ENCODE data around the gene GABRG3.

The GABRG3 gene
- 0 reads per million in 3 donors for total RNA-seq

- H3K27ac ChIP-seq (ENCODE audit: insufficient read depth, low read length, poor library complexity, severe bottlenecking): no peak within 1 kb of the TSS
- peaks cover 3% of the 10 kb centered on the region for H3K27me3 ChIP-seq (replicated peaks; ENCODE audit: control insufficient read depth, insufficient read depth, low read length, poor library complexity, severe bottlenecking)
- no peaks in the 10 kb centered on the region for H3K36me3 ChIP-seq (ENCODE audit: control insufficient read depth, insufficient read depth, low read length)
- DNase-seq: no peak
- H3K4me1 ChIP-seq (ENCODE audit: control insufficient read depth, insufficient read depth, low read length, poor library complexity, severe bottlenecking): no peaks in the 10 kb centered on the region
- H3K4me3 ChIP-seq (ENCODE audit: insufficient read depth, low read depth, low read length, poor library complexity, severe bottlenecking): no peak within 1 kb of the TSS
- H3K9me3 ChIP-seq (ENCODE audit: control insufficient read depth, low read length): no peaks in the 10 kb centered on the region
Measured at GRCh38 chr15:26970712-26971210, at the start of gene GABRG3. Gene GABRG3, plus strand, starts transcription at chr15:26971181.

DNA sequence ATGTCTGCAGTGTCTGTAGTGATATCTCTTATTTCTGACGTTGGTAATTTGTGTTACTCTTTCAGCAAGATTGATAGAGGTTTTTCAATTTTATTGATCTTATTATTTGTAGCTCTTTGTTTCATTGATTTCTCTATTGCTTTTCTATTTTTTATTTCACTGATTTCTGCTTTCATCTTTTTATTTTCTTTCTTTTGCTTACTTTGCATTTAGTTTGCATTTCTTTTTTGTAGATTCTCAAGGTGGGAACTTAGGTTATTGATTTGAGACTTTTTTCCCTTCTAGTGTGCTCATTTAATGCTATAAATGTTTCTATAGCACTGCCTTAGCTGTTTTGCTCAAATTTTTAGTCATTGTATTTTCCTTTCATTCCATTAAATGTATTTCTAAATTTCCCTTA lies 49.5 kb upstream of the GABRG3 start:
- Histone ChIP-seq H3K4me1 (ENCODE audit: control insufficient read depth, insufficient read depth, low read length, poor library complexity, severe bottlenecking) (no peaks in the 10 kb centered on the region), H3K9me3 (ENCODE audit: control insufficient read depth, low read length) (no peaks in the 10 kb centered on the region), H3K36me3 (ENCODE audit: control insufficient read depth, insufficient read depth, low read length) (no peaks in the 10 kb centered on the region), H3K4me3 (ENCODE audit: insufficient read depth, low read depth, low read length, poor library complexity, severe bottlenecking) (no peak overlapping the region), H3K27me3 (replicated peaks; ENCODE audit: control insufficient read depth, insufficient read depth, low read length, poor library complexity, severe bottlenecking) (no peaks in the 10 kb centered on the region), H3K27ac (ENCODE audit: insufficient read depth, low read length, poor library complexity, severe bottlenecking) (no peak overlapping the region)
- no peak for DNase-seq

DNA sequence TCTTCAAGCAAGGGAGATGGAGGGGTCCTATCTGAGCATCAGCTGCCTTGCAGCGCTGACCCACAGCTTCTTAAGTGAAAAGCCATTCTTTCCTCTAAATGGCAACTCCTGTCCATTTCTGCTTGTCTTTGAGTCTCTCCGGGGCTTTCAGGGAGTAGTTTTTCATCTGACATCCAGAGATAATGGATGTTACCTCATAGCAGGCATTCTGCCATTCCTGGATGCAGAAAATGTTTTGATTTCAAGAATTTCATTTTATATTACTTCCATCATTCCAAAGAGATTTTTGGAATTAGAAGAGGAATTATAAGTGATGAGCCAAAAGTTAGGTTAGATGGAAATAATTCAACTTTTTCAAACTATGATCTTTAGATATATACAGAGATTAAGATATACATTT lies 44.9 kb upstream of the GABRG3 start:
- H3K4me1 ChIP-seq (ENCODE audit: control insufficient read depth, insufficient read depth, low read length, poor library complexity, severe bottlenecking): no peaks in the 10 kb centered on the region

GRCh38 chr15:26928051-26928450 lies 42.9 kb upstream of the GABRG3 start:
- H3K27me3 ChIP-seq (replicated peaks; ENCODE audit: control insufficient read depth, insufficient read depth, low read length, poor library complexity, severe bottlenecking): no peaks in the 10 kb centered on the region
- no peaks in the 10 kb centered on the region for H3K36me3 ChIP-seq (ENCODE audit: control insufficient read depth, insufficient read depth, low read length)
- no peak overlapping the region for H3K4me3 ChIP-seq (ENCODE audit: insufficient read depth, low read depth, low read length, poor library complexity, severe bottlenecking)
- DNase-seq: no peak
- no peak overlapping the region for H3K27ac ChIP-seq (ENCODE audit: insufficient read depth, low read length, poor library complexity, severe bottlenecking)
- H3K9me3 ChIP-seq (ENCODE audit: control insufficient read depth, low read length): no peaks in the 10 kb centered on the region
- H3K4me1 ChIP-seq (ENCODE audit: control insufficient read depth, insufficient read depth, low read length, poor library complexity, severe bottlenecking): no peaks in the 10 kb centered on the region

More for the DNA sequence above, 44.9 kb upstream of the GABRG3 start:
- no peaks in the 10 kb centered on the region for H3K36me3 ChIP-seq (ENCODE audit: control insufficient read depth, insufficient read depth, low read length)
- H3K27ac ChIP-seq (ENCODE audit: insufficient read depth, low read length, poor library complexity, severe bottlenecking): no peak overlapping the region
- H3K27me3 ChIP-seq (replicated peaks; ENCODE audit: control insufficient read depth, insufficient read depth, low read length, poor library complexity, severe bottlenecking): no peaks in the 10 kb centered on the region
- no peak overlapping the region for H3K4me3 ChIP-seq (ENCODE audit: insufficient read depth, low read depth, low read length, poor library complexity, severe bottlenecking)
- H3K9me3 ChIP-seq (ENCODE audit: control insufficient read depth, low read length): no peaks in the 10 kb centered on the region
- DNase-seq: no peak

DNA sequence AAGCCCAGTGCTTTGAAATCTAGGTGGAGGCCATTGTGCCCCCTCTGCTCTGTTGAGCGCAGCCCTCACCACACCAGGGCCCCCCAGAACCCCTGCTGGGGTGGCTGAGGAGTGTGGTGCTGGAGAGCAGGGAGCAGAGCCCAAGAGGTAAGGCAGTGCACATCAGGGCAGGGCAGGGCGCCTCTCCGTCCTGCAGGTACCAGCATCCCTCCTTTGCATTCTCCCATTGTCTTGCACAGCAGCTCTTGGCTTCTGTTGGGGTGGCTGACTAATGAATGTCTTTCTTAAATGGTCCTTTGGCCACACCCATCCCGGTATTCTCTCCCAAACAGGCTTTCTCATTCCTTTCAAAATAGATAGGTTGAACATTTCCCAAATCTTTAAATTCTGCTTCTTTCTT lies 41.4 kb upstream of the GABRG3 start:
- no peaks in the 10 kb centered on the region for H3K36me3 ChIP-seq (ENCODE audit: control insufficient read depth, insufficient read depth, low read length)
- no peaks in the 10 kb centered on the region for H3K9me3 ChIP-seq (ENCODE audit: control insufficient read depth, low read length)
- no peaks in the 10 kb centered on the region for H3K27me3 ChIP-seq (replicated peaks; ENCODE audit: control insufficient read depth, insufficient read depth, low read length, poor library complexity, severe bottlenecking)
- no peak for DNase-seq
- no peak overlapping the region for H3K4me3 ChIP-seq (ENCODE audit: insufficient read depth, low read depth, low read length, poor library complexity, severe bottlenecking)
- H3K4me1 ChIP-seq (ENCODE audit: control insufficient read depth, insufficient read depth, low read length, poor library complexity, severe bottlenecking): no peaks in the 10 kb centered on the region
- H3K27ac ChIP-seq (ENCODE audit: insufficient read depth, low read length, poor library complexity, severe bottlenecking): no peak overlapping the region

- H3K27ac ChIP-seq (ENCODE audit: insufficient read depth, low read length, poor library complexity, severe bottlenecking): no peak overlapping the region
- no peak for DNase-seq
- no peaks in the 10 kb centered on the region for H3K36me3 ChIP-seq (ENCODE audit: control insufficient read depth, insufficient read depth, low read length)
- H3K27me3 ChIP-seq (replicated peaks; ENCODE audit: control insufficient read depth, insufficient read depth, low read length, poor library complexity, severe bottlenecking): no peaks in the 10 kb centered on the region
- no peaks in the 10 kb centered on the region for H3K9me3 ChIP-seq (ENCODE audit: control insufficient read depth, low read length)
- H3K4me3 ChIP-seq (ENCODE audit: insufficient read depth, low read depth, low read length, poor library complexity, severe bottlenecking): no peak overlapping the region
- H3K4me1 ChIP-seq (ENCODE audit: control insufficient read depth, insufficient read depth, low read length, poor library complexity, severe bottlenecking): no peaks in the 10 kb centered on the region
Measured at GRCh38 chr15:26934848-26935247, 36.1 kb upstream of the GABRG3 start.

DNA sequence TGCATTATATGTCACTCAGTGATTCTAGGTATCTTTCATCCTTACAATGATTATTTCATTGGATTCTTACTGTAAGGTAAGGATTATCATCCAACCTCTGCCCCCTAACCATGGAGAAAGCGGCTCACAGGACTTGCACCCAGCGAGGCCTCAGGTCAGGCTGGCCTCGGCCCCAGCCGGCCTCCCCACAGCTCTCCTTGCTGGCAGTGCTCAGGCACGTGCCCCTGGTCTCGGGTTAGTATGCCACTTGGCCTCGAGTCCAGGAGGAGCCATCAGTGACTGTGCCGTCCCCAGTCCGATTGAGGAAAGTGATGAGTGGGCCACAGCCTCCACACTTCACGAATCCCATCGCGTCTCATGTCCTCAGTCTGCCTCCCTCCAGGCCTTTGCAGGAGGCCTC lies 35.7 kb upstream of the GABRG3 start:
- Histone ChIP-seq H3K4me1 (ENCODE audit: control insufficient read depth, insufficient read depth, low read length, poor library complexity, severe bottlenecking) (no peaks in the 10 kb centered on the region), H3K27ac (ENCODE audit: insufficient read depth, low read length, poor library complexity, severe bottlenecking) (no peak overlapping the region), H3K36me3 (ENCODE audit: control insufficient read depth, insufficient read depth, low read length) (no peaks in the 10 kb centered on the region), H3K9me3 (ENCODE audit: control insufficient read depth, low read length) (no peaks in the 10 kb centered on the region), H3K4me3 (ENCODE audit: insufficient read depth, low read depth, low read length, poor library complexity, severe bottlenecking) (no peak overlapping the region), H3K27me3 (replicated peaks; ENCODE audit: control insufficient read depth, insufficient read depth, low read length, poor library complexity, severe bottlenecking) (no peaks in the 10 kb centered on the region)
- DNase-seq: no peak

DNA sequence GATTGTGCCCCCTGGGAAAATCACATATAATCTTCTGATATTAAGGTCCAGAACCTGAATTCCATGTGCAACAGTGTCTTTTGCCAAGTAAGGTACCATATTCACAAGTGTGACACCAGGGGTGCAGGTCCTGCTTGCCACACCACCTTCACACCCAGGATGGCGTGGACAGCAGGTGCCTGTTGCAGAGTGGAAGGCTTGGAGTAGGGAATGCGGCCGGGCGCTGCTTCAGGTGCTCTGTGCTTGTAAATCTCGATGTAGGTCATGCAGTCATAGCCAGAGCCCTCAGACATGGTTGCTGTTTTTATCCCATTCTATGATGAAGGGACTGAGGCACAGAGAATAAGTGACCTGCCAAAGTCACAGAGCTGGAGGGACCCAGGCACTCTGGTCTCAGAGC lies 34.5 kb upstream of the GABRG3 start:
- H3K27me3 ChIP-seq (replicated peaks; ENCODE audit: control insufficient read depth, insufficient read depth, low read length, poor library complexity, severe bottlenecking): no peaks in the 10 kb centered on the region

GRCh38 chr15:26937134-26937533 lies 33.8 kb upstream of the GABRG3 start:
- Histone ChIP-seq H3K4me1 (ENCODE audit: control insufficient read depth, insufficient read depth, low read length, poor library complexity, severe bottlenecking) (no peaks in the 10 kb centered on the region), H3K9me3 (ENCODE audit: control insufficient read depth, low read length) (no peaks in the 10 kb centered on the region), H3K36me3 (ENCODE audit: control insufficient read depth, insufficient read depth, low read length) (no peaks in the 10 kb centered on the region), H3K4me3 (ENCODE audit: insufficient read depth, low read depth, low read length, poor library complexity, severe bottlenecking) (no peak overlapping the region), H3K27me3 (replicated peaks; ENCODE audit: control insufficient read depth, insufficient read depth, low read length, poor library complexity, severe bottlenecking) (no peaks in the 10 kb centered on the region), H3K27ac (ENCODE audit: insufficient read depth, low read length, poor library complexity, severe bottlenecking) (no peak overlapping the region)
- no peak for DNase-seq

More for the DNA sequence above, 34.5 kb upstream of the GABRG3 start:
- Histone ChIP-seq H3K27ac (ENCODE audit: insufficient read depth, low read length, poor library complexity, severe bottlenecking) (no peak overlapping the region), H3K9me3 (ENCODE audit: control insufficient read depth, low read length) (no peaks in the 10 kb centered on the region), H3K4me1 (ENCODE audit: control insufficient read depth, insufficient read depth, low read length, poor library complexity, severe bottlenecking) (no peaks in the 10 kb centered on the region), H3K36me3 (ENCODE audit: control insufficient read depth, insufficient read depth, low read length) (no peaks in the 10 kb centered on the region), H3K4me3 (ENCODE audit: insufficient read depth, low read depth, low read length, poor library complexity, severe bottlenecking) (no peak overlapping the region)
- DNase-seq: no peak

- Histone ChIP-seq H3K27me3 (replicated peaks; ENCODE audit: control insufficient read depth, insufficient read depth, low read length, poor library complexity, severe bottlenecking) (no peaks in the 10 kb centered on the region), H3K4me1 (ENCODE audit: control insufficient read depth, insufficient read depth, low read length, poor library complexity, severe bottlenecking) (no peaks in the 10 kb centered on the region), H3K27ac (ENCODE audit: insufficient read depth, low read length, poor library complexity, severe bottlenecking) (no peak overlapping the region), H3K9me3 (ENCODE audit: control insufficient read depth, low read length) (no peaks in the 10 kb centered on the region), H3K4me3 (ENCODE audit: insufficient read depth, low read depth, low read length, poor library complexity, severe bottlenecking) (no peak overlapping the region), H3K36me3 (ENCODE audit: control insufficient read depth, insufficient read depth, low read length) (no peaks in the 10 kb centered on the region)
- DNase-seq: no peak
Measured at GRCh38 chr15:26939398-26939797, 31.6 kb upstream of the GABRG3 start.

GRCh38 chr15:26941489-26941888 lies 29.5 kb upstream of the GABRG3 start:
- no peak overlapping the region for H3K4me3 ChIP-seq (ENCODE audit: insufficient read depth, low read depth, low read length, poor library complexity, severe bottlenecking)
- H3K9me3 ChIP-seq (ENCODE audit: control insufficient read depth, low read length): no peaks in the 10 kb centered on the region
- H3K36me3 ChIP-seq (ENCODE audit: control insufficient read depth, insufficient read depth, low read length): no peaks in the 10 kb centered on the region
- H3K4me1 ChIP-seq (ENCODE audit: control insufficient read depth, insufficient read depth, low read length, poor library complexity, severe bottlenecking): no peaks in the 10 kb centered on the region
- no peak overlapping the region for H3K27ac ChIP-seq (ENCODE audit: insufficient read depth, low read length, poor library complexity, severe bottlenecking)
- H3K27me3 ChIP-seq (replicated peaks; ENCODE audit: control insufficient read depth, insufficient read depth, low read length, poor library complexity, severe bottlenecking): no peaks in the 10 kb centered on the region
- no peak for DNase-seq
